GM19023 (cell line): Measurements from ENCODE around the gene CA11.
"Not testable (repeated sequence)": the region's sequence is repeated elsewhere in the genome, so short reads cannot be mapped to it uniquely, and the experiment has no call there.

Experiments
- ATAC-seq: cut with Tn5 transposase; IDR thresholded peaks from one replicate; pipeline ENCODE4 v1.9.1; 2021; ENCODE audit warnings: mild to moderate bottlenecking, moderate library complexity; ENCODE audit not compliant: unreplicated experiment

Gene CA11

DNA sequence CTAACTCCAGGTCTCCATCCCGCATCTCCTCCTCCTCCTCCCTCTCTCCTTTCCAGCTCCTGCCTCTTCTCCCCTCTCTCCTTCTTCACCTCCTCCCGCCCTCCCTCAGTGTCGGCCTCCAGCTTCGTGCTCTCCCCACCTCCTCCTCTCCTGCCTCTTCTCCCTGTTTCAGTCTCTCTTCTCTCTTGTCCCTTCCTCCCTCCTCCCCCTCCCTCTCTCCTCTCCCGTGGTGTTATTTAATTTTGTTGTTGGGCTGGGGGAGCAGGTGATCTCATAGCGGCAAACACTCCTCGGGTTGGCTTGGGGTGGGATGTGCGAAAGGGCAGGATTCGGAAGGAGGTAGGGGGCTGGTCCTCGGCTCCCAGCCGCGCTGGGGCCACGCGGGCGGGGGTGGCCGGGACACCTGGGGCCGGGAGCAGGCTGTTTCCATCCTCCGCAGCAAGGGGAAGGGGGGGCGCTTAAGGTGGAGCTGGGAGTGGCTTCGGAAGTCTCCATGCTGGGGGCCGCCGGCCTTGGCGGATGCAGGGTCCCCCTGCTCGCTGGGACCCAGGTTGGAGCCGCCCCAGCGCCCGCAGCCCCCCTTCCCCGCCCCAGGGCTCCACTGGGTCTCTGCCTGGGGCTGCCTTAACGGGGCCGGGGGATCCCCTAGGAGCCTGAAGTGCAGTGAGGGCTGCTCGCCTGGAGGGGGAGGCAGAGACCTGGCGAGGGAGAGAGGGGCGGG lies at the start of gene CA11:
Gene CA11 (minus strand): TSS at position 187 of the 721 bp plus-strand sequence. CDS start 555 bp downstream, outside the sequence.
- ATAC-seq = peak; percentile 79

DNA sequence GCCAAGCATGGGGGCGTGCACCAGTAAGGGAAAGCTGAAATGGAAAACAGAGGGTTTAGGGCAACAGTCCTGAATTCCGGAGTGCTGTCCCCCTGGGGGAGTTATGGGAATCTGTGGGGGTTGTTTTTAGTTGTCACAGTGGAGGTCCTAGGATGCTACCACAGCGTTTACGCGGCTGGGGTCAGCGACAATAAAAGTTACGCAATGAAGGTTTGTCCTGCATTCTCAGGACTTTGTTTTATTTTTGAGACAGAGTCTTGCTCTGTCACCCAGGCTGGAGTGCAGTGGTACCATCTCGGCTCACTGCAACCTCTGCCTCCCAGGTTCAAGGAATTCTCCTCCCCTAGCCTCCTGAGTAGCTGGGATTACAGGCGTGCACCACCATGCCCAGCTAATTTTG lies 47.6 kb upstream of the CA11 start:
- not testable (repeated sequence) for ATAC-seq

DNA sequence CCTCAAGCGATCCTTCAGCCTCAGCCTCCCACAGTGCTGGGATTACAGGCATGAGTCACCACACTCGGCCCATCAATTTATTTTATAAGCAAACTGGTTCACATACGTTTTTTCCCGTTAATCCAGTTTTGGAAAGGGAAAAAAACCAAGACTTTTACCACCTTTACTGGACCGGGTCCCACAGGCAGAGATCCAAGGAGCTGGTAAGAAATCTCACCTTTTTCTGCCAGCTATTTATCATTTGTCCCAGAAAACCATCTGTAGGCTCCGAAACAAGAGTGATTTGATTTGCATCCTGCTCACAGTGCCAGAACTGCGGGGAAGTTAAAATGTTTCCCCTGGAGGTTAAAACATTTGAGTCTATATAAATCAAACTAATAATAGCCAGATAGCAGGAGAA lies 43.5 kb upstream of the CA11 start:
- ATAC-seq = no peak

DNA sequence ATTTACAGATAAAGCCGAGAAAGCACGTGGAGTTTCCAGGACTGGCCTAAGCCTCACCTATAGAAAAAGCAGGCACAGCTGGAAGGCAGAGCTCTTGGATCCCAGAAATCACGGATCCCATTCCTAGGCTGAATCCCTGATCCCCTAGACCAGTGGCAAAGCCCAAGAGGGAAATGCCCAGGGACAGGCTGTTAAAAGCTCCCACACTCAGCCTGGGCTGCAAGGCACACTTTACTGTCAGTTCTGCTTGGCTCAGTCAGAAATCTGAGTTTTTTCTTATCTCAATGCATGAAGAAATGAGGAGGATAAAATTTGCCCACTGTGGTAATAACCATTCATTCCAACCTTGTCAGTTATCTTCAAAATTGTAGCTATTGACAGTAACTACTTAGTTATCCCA lies 41.8 kb upstream of the CA11 start:
- no peak for ATAC-seq

DNA sequence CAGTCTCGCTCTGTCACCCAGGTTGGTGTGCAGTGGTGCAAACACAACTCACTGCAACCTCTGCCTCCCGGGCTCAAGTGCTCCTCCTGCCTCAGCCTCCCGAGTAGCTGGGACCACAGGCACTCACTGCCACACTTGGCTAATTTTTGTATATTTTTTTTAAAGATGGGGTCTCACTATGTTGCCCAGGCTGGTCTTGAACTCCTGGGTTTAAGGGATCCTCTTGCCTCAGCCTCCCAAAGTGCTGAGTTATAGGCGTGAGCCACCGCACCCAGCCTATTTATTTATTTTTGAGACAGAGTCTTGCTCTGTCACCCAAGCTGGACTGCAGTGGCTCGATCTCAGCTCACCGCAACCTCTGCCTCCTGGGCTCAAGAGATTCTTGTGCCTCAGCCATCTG lies 40.6 kb upstream of the CA11 start:
- ATAC-seq = not testable (repeated sequence)

DNA sequence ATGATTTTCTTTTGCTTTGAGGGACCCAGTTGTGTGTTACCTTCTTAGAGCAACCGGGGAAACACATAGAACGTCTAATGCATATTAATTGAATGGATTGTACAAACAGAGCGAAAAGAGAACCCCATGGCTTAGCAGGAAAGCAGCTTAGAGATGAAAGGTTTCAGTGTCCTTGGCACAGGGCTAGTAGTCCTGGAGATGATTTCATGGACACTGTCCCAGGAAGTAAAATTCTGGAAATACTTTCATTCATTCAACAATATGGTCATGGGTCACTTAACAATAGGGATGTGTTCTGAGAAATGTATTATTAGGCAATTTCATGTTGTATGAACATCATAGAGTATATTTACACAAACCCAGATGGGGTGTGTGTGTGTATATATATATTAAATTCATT lies 40.1 kb upstream of the CA11 start:
- no peak for ATAC-seq

DNA sequence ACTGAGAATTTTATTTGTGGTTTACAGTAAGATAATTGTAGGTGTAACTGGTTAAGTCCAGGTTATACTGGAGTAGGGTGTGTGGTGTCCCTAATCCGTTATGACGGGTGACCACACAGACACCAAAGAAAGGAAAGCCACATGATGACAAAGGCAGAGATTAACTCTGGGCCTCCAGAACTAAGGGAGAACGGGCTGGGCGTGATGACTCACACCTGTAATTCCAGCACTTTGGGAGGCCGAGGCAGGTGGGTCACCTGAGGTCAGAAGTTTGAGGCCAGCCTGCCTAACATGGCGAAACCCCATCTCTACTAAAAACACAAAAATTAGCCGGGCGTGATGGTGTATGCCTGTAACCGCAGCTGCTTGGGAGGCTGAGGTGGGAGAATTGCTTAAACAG lies 39.6 kb upstream of the CA11 start:
- no peak for ATAC-seq

DNA sequence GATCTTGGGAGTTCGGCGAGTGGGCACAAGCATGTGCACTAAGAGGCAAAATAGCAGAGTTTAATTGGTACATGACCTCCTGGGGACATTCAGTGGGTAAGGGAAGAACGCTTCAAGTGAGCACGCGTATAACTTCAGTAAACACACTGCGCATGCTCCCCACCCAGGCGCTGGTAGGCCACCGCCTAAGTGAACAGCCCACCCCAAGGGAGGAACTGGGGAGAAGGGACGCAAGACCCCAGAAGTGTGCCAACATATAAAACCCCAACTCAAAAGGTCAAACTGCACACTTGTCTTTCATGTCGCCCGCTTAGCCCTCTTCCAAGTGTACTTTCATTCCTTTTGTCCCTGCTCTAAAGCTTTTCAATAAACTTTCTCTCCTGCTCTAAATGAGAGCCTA lies 37.4 kb upstream of the CA11 start:
- ATAC-seq = no peak

DNA sequence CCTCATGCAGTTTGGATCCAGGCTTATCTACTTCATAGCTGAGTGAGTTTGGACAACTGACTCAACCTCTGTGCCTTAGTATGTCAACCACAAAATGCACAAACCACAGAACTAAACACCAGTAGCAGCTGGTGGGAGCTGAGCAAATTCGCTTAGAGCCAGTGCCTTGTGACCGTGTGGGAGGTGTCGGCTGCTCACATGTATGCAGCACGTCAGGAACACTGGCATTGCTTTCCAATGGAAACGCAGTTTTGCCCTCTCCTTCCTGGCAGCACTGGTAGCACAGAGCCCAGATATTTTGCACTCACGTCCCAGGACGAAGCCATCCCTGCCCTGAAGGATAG lies 35.1 kb upstream of the CA11 start:
- no peak for ATAC-seq

DNA sequence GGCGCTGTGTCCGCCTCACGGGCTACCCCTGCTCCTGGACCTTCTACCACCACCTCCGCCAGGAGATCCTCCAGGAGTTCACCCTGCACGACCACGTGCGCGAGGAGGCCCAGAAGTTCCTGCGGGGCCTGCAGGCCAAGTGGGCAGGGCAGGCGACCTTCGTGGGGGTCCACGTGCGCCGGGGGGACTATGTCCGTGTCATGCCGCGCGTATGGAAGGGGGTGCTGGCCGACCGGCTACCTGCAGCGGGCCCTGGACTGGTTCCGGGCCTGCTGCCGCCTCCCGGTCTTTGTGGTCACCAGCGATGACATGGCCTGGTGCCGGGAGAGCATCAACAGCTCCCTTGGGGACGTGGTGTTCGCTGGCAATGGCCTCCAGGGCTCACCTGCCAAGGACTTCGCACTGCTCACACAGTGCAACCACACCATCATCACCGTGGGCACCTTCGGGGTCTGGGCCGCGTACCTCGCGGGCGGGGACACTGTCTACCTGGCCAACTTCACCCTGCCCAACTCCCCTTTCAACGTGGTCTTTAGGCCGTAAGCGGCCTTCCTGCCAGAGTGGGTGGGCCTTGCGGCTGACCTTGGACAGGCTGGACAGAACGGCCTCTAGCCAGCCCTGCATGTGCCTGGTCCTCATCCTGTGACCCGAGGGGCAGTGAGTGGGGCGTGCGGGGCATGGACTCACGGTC lies 34.6 kb upstream of the CA11 start:
- no peak for ATAC-seq

DNA sequence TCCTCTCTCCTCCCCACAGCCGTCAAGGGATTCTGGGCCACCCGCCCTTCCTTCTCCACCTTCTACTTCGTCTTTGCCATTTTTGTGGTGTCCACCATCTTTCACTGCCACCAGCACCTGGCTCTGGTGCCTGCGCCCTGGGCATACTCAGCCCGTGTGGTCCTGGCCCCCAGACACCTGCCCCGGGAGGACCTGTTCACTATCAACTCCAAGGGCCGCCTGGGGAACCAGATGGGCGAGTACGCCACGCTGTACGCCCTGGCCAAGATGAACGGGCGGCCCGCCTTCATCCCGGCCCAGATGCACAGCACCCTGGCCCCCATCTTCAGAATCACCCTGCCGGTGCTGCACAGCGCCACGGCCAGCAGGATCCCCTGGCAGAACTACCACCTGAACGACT lies 34.0 kb upstream of the CA11 start:
- ATAC-seq = not testable (repeated sequence)

DNA sequence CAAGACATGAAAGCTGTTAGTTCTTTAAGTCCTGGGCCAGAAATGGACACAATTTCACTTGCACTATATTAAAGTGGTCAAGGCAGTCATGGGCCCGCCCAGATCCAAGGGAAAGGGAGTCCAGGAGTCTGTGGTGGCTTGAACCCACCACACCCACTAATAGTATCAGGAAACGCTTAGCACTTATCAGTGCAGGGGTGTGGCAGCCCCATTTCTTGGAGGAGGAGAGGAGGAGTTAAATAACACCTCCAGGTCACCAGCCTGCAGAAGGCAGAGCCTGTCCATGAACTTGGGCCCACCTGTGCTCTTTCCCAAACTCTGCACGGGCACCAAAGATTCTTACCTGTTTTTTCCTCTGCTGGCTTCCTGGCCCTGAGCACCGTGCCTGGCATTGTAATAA lies 32.2 kb upstream of the CA11 start:
- no peak for ATAC-seq

DNA sequence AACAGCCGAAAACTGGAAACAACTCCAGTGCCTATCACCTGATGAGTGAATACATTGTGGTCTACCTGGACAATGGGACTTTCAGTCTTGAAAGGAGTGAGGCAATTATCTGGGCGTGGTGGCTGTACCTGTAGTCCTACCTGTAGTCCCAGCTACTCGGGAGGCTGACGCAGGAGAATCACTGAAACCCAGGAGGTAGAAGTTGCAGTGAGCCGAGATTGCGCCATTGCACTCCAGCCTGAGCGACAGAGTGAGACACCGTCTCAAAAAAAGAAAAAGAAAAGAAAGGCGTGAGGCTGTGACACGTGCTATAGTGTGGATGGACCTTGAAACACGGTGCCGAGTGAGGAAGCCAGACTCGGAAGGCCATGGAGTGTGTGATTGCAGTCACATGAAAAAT lies 30.9 kb upstream of the CA11 start:
- no peak for ATAC-seq

DNA sequence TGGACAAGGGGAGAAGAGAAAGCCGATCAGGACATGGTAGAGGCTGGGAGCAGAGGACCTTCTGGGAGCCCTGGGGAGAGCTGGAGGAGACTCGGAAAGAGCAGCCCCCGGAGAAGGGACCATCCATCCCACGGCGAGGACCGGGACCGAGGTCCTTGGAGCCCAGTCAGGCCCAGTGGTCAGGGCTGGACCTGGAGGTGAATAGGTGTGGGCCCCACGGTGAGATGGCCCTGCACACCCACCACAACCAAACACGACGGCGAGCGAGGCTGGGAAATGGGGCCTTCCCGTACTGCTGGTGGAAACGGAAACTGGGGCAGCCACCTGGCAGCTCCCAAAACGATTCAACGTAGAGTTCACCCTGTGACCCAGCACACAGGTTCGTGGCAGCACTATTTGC lies 30.5 kb upstream of the CA11 start:
- no peak for ATAC-seq

DNA sequence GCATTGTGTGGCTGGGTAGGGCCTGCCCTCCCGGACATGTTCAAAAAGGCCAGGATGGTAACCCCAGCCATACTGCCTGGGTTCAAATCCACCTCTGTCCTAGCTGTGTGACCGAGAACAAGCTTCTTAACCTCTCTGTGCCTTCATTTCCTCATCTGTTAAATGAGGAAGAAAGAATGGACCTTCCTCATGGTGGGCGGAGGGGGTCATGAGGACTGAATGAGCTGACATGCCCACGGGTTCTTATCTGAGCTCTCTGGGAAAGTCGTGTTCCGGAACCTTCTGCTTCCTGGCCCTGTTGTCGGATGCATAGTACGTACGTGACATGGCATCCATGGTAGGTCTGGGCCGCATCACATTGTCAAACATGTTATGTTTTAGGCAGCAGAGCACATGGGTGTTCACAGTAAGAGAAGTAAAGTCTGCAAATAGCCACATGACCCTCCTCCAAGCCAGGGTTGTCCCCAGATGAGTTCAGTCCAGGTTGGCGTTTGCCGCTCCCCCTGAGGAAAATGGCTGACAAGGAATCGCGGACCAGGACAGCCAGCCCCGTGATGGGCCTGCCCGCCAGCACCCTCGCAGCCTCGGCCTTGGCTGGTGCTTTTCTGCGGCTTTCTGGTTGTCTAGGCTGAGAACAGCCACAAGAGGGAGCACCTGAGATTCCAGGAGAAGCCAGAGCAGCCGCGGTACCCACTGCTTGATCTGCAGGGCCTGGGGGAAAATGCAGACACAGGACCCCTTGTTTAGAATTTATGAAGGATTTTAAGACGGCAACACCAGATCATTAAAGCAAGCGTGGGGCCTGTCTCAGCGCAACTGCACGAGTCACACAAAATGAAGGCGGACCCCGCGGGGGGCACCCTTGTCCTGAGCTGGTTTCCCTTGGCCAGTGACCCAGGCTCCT lies 29.2 kb upstream of the CA11 start:
- ATAC-seq = no peak

DNA sequence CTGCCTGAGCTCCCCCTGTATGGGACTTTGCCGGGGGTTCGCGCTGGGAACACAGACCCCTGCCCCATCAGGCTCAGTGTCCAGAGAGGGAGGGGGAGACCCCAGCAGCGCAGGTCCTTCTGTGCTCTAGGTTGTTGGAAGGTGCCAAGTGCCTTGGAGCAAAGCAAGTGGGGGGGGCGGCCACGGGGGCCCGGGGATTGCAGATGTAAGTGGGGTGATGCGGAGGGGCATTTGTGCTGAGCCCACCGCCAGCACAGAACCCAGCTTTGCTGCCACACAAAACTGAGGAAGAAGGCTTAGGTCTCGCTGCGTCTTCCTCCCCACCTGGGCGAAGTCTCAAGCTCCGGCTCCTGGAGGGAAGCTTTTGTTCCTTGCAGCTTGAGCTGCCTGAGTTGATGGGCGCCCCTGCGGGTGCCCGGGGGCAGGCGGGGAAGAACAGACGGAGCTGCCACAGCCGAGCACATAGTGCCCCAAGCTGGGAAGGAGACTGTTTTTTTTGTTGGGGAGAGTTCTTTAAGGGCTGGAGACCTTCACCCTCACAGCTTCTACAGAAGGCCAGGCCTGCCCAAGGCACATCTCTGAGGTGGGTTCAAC lies 28.3 kb upstream of the CA11 start:
- no peak for ATAC-seq

DNA sequence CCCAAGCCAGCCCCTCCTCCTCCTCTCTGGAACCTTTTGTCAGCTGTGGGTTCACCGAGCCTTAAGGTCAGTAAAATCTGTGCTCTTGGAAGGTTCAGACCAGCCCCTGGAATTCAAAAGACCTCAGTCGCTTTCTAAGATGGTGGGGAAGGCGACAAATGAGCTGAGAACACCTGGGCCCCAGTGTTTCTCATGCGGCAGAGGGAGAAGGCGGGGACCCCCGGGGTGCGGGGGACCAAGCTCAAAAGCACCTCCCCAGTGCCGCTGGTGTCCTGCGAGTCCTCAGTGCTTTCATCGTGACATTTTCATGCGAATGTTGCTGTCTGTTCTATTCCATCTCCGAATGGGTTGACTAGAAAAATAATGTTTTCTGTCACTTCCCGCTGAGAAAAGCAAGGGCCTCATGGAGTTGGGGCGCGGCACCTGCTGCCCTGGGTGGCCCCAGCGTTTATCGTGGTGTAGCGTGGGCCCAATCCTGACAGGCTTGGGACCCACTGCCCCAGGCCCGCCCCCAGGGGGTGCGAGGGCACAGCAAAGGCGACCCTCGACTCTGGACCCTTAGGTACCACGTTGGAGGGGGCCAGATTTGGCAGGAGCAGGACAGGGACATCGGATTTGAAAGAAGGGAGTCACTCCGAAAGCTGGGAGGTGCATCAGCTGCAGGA lies 27.6 kb upstream of the CA11 start:
- ATAC-seq = no peak

DNA sequence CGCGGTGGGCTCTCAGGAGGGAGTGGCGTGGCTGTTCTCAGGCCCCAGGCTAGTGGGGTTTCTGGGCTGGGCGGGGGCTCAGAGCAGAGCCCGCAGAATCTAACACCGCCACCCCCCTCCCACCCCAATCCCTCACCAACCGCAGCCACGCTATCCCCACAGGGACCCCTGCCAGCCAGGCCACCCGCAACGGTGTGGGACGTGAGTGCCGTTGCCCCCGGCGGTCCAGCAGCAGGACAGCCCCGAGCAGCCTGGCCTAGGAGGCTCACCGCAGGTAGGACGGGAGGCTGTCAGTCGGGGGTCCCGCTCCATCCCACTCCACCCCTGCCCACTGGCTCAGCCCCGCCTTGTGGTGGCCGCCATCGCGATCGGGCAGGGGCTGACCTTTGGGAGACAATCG lies 27.0 kb upstream of the CA11 start, which contains the start of gene NTN5:
Gene NTN5 (minus strand): TSS at position 24 of the 400 bp plus-strand sequence. CDS start 2,031 bp downstream, outside the sequence.
- ATAC-seq = no peak

DNA sequence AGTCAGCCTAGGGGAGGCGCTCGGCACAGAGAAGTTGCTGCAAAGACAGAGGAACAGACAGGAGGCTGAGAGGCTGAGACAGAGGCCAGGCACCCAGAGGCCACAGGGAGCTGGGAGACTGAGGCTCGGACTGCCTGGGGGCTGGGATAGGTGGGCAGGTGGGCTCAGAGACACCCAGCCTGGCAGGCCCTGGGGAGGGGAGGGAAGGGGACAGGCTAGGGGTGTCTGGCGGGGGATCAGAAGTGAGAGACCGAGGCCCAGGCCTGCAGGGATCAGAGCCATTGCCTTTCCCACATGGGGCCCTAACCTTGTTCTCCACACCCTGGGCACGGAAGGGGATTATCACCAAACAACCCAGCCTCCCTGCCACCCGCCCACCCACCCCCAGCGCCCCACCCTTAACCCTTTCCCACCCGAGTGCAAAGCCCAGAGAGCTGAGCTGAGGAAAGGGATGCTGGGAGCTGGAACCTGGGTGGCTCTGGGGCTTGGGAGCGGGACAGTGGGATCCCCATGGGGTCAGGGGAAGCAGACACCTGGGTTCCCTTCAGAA lies 25.5 kb upstream of the CA11 start:
- ATAC-seq = no peak

DNA sequence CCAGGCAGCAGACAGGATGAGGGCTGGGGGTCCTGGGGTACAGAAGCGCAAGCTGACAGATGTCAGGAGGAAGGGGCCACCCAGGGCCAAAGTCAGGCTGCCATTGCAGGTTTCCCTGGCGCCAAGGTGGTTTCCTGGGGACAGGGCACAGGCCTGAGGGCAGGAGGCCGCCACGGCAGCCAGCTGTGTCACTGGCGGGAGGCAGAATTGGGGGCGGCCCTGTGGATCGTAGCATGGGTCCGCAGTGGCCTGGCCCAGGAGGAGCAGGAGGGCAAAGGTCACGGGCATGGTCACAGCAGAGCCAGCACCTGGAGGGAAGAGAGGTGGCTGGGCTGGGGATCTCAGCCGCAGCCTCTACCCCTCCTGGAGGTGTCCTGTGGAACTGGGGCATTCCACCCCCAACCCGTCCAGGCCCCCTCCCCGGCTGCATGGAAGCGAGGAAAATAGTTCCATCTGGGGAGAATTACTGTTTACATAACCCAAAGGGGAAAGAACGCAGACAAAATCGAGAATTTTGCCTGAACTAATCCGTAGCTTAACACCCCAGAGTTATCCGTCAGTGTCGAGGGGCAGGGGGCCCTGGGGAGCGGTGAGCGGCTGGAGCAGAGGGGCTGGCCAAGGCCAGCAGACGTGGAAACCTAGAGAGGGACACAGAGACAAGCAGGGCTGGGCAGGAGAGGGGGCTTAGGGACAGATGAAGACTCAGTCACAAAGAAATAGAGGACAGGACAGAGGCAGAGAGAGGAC lies 24.9 kb upstream of the CA11 start:
- ATAC-seq = no peak
